ENCODE data around the gene TPRKB.
A peak's percentile ranks its signal among the peaks of the same experiment; 100 is the strongest.

The TPRKB gene

GRCh38 chr2:73746015-73746876, 9.1 kb upstream of the TPRKB start:
- TF ChIP-seq MYC (IDR thresholded peaks at IDR 0.05; ENCODE audit: low read depth, low read length) (no peak), POLR2A (IDR thresholded peaks at IDR 0.05; ENCODE audit: extremely low read depth, insufficient read length) (no peak)
- TF ChIP-seq, protein P1, sequence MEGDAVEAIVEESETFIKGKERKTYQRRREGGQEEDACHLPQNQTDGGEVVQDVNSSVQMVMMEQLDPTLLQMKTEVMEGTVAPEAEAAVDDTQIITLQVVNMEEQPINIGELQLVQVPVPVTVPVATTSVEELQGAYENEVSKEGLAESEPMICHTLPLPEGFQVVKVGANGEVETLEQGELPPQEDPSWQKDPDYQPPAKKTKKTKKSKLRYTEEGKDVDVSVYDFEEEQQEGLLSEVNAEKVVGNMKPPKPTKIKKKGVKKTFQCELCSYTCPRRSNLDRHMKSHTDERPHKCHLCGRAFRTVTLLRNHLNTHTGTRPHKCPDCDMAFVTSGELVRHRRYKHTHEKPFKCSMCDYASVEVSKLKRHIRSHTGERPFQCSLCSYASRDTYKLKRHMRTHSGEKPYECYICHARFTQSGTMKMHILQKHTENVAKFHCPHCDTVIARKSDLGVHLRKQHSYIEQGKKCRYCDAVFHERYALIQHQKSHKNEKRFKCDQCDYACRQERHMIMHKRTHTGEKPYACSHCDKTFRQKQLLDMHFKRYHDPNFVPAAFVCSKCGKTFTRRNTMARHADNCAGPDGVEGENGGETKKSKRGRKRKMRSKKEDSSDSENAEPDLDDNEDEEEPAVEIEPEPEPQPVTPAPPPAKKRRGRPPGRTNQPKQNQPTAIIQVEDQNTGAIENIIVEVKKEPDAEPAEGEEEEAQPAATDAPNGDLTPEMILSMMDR (IDR thresholded peaks at IDR 0.05; ENCODE audit: low read depth, low read length): no peak
- TF ChIP-seq, protein P2, sequence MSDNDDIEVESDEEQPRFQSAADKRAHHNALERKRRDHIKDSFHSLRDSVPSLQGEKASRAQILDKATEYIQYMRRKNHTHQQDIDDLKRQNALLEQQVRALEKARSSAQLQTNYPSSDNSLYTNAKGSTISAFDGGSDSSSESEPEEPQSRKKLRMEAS (IDR thresholded peaks at IDR 0.05; ENCODE audit: low read depth, low read length): no peak
- DNase-seq (ENCODE audit: low read depth): no peak
- H3K4me3 ChIP-seq (ENCODE audit: low read depth, low read length): no peak overlapping the region

DNA sequence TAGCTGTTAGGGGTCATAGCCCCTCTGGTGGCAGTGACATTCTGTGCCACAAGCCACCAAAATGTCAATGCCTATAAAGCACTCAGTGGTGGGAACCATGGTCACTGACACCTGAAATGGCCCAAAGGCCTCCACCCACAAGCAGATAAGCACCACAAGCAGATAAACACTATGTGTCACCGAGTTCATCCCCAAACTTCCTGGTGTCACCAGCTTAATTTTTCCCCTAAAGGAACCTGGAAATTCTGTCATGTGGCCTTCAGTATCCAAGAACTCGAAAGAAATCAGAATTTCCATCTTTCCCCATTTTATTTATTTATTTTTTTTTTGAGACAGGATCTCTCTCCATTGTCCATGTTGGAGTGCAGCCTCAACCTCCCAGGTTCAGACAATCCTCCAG, 3.6 kb upstream of the TPRKB start:
- TF ChIP-seq, protein P1 (IDR thresholded peaks at IDR 0.05; ENCODE audit: low read depth, low read length): no peak
- TF ChIP-seq MYC (IDR thresholded peaks at IDR 0.05; ENCODE audit: low read depth, low read length) (no peak), POLR2A (IDR thresholded peaks at IDR 0.05; ENCODE audit: extremely low read depth, insufficient read length) (no peak)
- TF ChIP-seq, protein P2 (IDR thresholded peaks at IDR 0.05; ENCODE audit: low read depth, low read length): no peak
- H3K4me3 ChIP-seq (ENCODE audit: low read depth, low read length): no peak overlapping the region
- DNase-seq (ENCODE audit: low read depth): no peak

- DNase-seq (ENCODE audit: low read depth): no peak
- no peak overlapping the region for H3K4me3 ChIP-seq (ENCODE audit: low read depth, low read length)
- no peak for TF ChIP-seq MYC (IDR thresholded peaks at IDR 0.05; ENCODE audit: low read depth, low read length)
- no peak for TF ChIP-seq POLR2A (IDR thresholded peaks at IDR 0.05; ENCODE audit: extremely low read depth, insufficient read length)
- TF ChIP-seq, protein P2 (IDR thresholded peaks at IDR 0.05; ENCODE audit: low read depth, low read length): no peak
- TF ChIP-seq, protein P1 (IDR thresholded peaks at IDR 0.05; ENCODE audit: low read depth, low read length): no peak
Measured at GRCh38 chr2:73739101-73739500, 2.0 kb upstream of the TPRKB start.

DNA sequence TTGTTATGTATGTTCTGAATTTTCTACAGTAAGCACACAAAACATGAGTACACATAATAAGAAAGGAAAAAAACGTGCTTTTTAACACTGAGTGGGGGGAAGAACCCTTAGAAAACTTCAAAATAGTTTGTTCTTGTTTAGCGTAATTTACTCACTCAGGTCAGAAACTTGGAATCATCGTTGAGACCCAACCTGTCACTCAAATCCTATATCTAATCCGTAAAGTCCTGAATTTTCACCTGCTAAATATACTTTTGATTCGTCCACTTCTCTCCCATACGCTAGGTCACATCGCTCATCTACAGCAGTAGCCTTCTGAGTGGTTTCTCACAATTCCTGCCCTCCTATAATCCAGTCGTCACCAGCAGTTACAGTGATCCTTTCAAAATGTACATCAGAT, 767 bp downstream of the TPRKB start:
- DNase-seq (ENCODE audit: low read depth): no peak
- H3K4me3 ChIP-seq (ENCODE audit: low read depth, low read length): peak overlapping the region; percentile 78
- TF ChIP-seq, protein P2 (IDR thresholded peaks at IDR 0.05; ENCODE audit: low read depth, low read length): no peak
- TF ChIP-seq POLR2A (IDR thresholded peaks at IDR 0.05; ENCODE audit: extremely low read depth, insufficient read length) (no peak), MYC (IDR thresholded peaks at IDR 0.05; ENCODE audit: low read depth, low read length) (no peak)
- TF ChIP-seq, protein P1 (IDR thresholded peaks at IDR 0.05; ENCODE audit: low read depth, low read length): no peak

DNA sequence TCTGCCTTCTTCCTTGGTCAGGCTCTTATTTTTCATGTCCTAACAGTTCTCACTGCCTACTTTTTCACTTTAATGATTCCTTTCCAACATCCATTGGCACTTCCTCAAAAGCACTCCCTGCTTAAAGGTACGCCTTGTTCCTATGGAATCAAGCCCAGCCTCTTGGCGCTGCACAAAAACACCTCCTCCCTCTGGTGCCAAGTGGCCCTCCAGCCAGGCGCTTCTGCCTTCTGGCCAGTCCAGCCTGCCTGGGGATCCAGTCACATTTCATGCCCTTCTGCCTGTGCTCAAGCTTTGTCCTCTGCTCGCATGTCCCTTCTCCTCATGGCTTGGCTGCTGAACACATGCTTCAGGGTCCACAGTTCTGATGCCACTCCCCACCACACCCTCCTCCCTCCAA, 6.3 kb downstream of the TPRKB start:
- TF ChIP-seq, protein P2 (IDR thresholded peaks at IDR 0.05; ENCODE audit: low read depth, low read length): no peak
- TF ChIP-seq POLR2A (IDR thresholded peaks at IDR 0.05; ENCODE audit: extremely low read depth, insufficient read length) (no peak), MYC (IDR thresholded peaks at IDR 0.05; ENCODE audit: low read depth, low read length) (no peak)
- TF ChIP-seq, protein P1 (IDR thresholded peaks at IDR 0.05; ENCODE audit: low read depth, low read length): no peak
- no peak for DNase-seq (ENCODE audit: low read depth)
- H3K4me3 ChIP-seq (ENCODE audit: low read depth, low read length): no peak overlapping the region
